Non-pigmented ciliary epithelial cell (primary cell): Measurements from ENCODE around the gene CFAP53.
"Not testable (repeated sequence)": the region's sequence is repeated elsewhere in the genome, so short reads cannot be mapped to it uniquely, and the experiment has no call there.

ENCODE experiments used
- DNase-seq: peaks from one replicate; pipeline ENCODE4 v3.0.0-alpha.2; 2010; ENCODE audit warnings: low read depth

CFAP53 gene

DNA sequence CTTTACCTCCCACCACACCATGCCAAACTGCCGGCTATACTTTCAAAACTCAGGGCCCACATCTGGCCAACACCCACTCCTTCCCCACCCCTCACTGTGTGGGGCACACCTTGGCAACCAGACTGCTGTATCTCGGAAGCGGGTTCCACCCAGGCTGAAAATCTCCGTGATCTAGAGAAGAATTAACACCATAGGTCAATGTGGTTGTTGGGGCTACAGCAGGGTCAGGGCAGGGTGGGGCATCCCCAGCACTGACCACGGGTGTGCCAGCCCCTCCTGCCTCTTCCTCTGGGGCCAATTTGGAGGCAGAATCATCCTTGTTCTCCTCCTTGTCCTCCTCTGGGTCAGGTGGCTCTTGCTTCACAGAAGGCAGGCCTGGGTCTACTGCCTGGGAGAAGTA is 6.3 kb upstream of the CFAP53 start:
- DNase-seq: no peak

- DNase-seq: no peak
Observed at GRCh38 chr18:50268022-50268747, 1.9 kb upstream of the CFAP53 start.

GRCh38 chr18:50262977-50263376 is 3.3 kb downstream of the CFAP53 start:
- DNase-seq: no peak

DNA sequence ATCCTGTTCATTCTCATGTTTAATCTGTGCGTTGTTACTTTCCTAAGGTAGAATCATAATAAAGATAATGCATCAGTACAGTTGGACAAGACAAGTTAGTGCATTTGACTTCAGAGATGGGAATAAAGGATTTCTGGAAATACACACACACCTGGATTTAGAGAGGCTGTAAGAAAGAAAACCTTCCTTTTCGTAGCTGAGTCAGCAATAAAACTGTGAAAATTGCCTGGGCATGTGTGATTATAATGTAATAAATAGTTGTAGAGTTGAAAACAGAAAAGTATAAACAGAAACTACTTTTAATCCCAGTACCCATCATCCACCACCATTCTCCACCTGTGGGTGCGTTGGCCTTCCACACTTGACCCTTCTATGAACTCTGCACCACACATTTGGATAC is 15.4 kb downstream of the CFAP53 start:
- DNase-seq: no peak

- no peak for DNase-seq
Observed at GRCh38 chr18:50249576-50249975, 16.7 kb downstream of the CFAP53 start.

- DNase-seq: no peak
Observed at GRCh38 chr18:50247561-50247960, 18.7 kb downstream of the CFAP53 start.

GRCh38 chr18:50241768-50242167 is 24.5 kb downstream of the CFAP53 start:
- DNase-seq: not testable (repeated sequence)

DNA sequence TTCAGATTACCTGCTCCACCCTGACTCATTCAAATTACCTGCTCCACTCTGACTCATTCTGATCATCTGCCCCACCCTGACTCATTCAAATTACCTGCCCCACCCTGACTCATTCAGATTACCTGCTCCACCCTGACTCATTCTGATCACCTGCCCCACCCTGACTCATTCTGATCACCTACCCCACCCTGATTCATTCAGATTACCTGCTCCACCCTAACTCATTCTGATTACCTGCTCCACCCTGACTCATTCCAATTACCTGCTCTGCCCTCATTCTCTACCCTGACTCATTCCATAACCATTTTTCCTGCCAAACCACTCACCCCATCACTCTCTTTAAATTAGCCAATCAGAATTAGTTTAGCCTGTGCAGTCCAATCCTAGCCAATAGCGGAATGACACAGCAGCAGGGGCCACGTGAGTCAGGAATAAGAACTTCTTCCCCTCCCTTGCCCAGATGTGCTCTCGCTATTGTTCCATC is 26.2 kb downstream of the CFAP53 start:
- no peak for DNase-seq

DNA sequence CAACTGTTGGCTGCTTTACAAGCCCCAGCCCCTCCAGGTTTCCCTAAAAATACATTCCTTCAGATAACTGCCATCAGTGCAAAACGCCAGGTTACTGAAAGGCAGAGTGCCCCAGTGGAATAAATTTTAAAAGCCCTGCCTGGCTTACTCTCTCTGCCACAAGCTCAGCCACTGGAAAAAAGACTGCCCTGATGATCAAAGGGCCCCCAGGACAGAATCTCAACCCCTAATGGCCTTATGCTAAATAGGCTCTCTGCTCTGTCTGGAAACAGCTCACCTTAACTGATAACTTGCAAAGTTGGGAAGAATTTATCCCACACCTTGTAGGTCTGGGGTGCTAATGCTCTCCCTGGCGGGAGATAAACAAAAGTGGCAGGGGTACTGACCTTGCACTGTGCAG is 33.9 kb downstream of the CFAP53 start:
- no peak for DNase-seq

- DNase-seq: no peak
Observed at GRCh38 chr18:50231621-50232020, 34.7 kb downstream of the CFAP53 start.

GRCh38 chr18:50220249-50220648 is 46.0 kb downstream of the CFAP53 start:
- DNase-seq: not testable (repeated sequence)

DNA sequence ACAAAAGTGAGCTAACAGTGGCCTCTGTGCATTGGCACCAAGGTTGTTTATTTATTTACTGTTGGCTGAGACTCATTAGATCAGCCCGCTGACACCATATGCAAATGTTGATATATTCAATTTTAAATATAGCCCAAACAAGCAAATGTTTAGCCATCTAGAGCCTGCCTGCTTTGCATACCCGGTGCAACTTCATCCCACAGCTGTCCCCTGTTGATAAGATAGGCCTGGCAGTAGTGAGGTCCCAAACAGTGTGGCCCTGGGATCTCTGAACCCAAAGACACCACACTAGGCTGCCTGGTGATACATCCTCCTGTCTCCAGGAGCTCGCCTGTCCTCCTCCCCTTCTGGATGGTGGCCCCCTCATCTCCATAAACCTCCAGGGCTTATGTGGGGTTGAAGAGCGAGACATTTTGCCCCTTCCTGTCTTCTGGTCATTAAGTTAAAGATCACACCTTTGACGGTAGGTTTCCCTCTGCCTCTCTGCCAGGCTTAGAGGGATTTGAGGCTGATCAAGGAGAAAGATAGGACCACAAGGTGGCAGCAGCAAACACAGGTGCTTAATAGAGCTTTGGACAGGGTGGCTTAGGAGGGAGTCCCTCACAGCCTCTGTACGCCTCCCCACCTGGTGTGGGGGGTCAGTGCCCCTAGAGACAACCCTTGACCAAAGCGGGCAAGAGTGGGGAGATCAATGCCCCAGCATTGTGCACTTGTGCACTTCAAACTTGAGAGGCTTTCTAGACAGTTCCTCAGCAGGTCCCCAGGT is 47.7 kb downstream of the CFAP53 start:
- peak; percentile 3 for DNase-seq

DNA sequence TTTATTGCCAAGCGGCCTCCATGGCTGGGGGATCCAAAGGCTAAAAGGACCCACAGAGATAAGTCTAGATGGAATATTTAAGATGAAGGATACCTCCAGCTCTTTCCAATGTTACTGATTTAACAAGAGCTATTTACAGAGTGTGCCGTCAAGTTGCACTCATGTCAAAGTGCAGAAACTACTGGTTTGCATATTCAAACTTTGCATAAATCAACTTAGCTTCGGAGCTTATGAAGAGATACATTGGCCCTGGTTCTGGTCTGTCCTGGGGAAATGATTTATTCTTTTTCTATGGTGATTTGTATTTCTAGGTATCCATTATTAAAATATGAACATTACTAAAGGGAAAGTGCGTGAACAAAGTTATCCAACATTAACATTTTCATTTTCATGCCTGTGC is 57.0 kb downstream of the CFAP53 start:
- DNase-seq: no peak

DNA sequence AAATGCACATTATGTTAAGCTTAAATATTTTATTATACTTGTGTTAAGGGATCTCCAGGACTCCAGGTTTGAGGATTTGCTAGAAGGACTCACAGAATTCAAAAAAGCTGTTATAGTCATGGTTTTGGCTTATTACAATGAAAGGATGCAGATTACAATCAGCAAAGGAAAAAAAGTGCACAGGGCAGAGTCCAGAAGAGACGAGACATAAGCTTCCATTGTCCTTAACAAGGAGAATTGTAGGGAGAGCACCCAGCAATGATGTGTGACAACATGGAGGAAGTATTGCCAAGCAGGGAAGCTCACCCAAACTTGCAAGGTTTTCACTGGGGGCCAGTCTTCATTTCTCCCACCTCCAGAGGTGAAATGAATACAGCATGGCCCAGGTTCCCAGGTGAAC is 58.6 kb downstream of the CFAP53 start:
- no peak for DNase-seq

- no peak for DNase-seq
Observed at GRCh38 chr18:50203801-50204604, 62.3 kb downstream of the CFAP53 start.

DNA sequence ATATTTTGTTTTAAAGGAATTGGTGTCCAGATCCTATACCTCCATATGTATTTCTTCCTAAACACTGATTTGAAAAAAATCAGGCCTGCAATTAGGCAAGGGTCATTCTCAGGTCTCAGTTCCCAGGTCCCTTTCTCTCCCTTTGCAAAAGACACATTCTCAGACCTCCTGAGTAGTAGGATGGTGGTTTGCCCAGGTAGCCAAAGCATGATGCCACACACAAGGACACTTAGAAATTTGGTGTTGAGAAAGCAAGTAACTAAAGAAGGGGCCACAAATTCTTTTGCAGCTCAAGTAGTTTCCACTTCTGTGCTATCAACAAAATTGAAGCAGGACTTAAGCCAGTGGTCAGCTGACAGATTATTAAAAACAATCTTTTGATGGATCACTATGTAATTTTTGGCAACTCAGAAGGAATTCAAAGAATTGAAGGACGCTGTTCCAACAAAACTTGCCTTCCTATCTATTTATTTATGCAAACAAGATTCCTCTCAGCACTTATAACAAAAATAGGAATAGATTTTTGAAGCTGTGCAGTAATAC is 64.7 kb downstream of the CFAP53 start:
- DNase-seq: no peak

DNA sequence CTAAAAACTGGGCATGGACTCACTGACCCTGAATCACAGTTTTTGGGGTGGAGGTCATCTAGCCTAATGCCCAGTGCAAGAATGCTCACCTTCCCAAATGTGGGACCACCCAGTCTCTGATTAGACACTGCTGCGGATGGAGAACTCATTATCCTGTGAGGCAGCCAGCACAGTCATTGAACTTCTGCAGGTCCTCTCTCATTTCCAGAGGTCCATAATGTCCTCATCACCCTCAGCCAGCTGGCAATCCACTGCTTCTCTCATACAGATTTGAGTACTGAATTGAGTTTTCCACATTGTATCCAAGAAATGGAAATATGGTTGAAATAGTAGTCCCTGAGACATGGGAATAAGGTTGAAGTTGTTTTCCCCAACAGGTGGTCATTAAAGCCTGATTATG is 66.4 kb downstream of the CFAP53 start:
- no peak for DNase-seq

DNA sequence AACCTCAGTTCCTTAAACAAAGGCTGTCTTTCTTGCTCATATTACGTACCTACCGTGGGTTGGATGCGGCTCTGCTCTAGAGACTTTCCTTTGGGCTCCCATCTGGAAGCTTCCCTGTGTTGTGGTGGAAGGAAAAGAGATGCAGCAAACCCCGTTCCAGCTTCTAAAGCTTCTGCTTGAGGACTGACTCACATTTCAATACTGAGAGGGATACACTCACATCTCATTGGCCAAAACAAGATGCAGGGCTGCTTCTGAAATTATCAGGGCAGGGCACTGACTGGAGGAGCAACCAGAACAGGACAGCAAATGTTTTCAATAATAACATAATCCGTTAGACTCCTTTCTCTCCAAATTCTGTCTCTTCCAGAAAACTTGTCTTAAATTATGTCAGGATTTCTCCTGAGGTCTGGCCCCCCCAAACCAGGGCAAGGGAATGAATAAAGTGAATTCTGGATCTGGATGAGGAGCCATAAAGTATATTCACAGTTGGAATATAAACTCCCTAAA is 66.9 kb downstream of the CFAP53 start:
- DNase-seq: no peak

DNA sequence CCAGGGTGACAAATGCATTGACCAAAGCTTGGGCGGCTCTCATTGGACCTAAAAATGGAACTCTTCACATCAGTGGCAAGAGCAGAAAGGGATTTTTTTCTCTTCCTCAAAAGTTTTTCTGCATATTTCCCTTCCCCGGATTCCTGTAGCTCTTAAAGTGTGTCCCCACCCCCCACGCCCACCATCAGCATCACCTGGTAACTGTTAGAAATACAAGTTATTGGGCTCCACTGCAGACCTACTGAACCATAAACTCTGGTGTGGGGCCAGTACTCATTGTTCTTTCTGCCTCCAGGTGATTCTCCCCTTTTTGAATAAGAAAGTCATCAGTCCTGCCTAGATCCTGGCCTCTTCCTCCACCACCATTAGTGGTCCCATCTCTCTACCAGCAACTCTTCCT is 70.0 kb downstream of the CFAP53 start:
- DNase-seq: no peak

DNA sequence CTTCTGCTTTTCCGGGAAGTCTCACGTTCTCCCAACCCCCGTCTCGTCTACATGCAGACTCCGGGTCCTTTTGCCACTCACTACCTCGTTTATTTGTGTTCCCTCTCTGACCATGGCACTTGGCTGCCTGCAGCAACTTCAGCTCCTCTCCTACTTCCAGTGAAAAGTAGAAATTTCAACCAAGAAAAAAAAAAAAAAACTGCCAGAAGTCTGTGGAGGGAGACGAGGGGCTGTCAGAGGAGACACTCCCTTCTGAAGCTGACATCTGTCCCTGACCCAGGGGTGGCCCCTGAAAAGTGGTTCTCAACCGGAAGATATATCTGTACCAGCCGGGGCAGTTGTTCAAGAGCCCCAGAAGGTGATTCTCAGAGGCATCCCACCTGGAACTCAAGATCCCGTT is 70.6 kb downstream of the CFAP53 start:
- no peak for DNase-seq

GRCh38 chr18:50194631-50195532 is 71.4 kb downstream of the CFAP53 start, which contains the start of gene MYO5B:
MYO5B (minus strand) TSS chr18:50195147; CDS start chr18:50194793, 354 bp downstream.
- no peak for DNase-seq
